ENCODE data around the gene PRDM13. TPM values are rescaled to one million over a fixed set of nuclear protein-coding genes. Genes with fewer than 3 reads are reported as not detected.
A peak's percentile ranks its signal among the peaks of the same experiment; 100 is the strongest.

Gene PRDM13
- polyA plus RNA-seq, 2 of the 4 experiments (the other 2 are of a cell fraction): 0.41 to 0.74 TPM

- no peak for TF ChIP-seq ELK1 (IDR thresholded peaks at IDR 0.05; ENCODE audit: low read depth, low read length)
Observed at GRCh38 chr6:99563056-99563723, 43.4 kb upstream of the PRDM13 start (continued).

GRCh38 chr6:99568103-99568933 is 38.3 kb upstream of the PRDM13 start, which contains the start of gene CCNC:
TSS of gene CCNC (minus strand) at chr6:99568660. CDS start at chr6:99568527, 133 bp downstream.
- Histone ChIP-seq H3K4me3 (peak within 1 kb of the TSS; percentile 68), H3K4me2 (peak within 1 kb of the TSS; percentile 86), H3K4me1 (peaks cover 16% of the 10 kb centered on the region), H3K27ac (peak within 1 kb of the TSS; percentile 63 to 97), H3K9me3 (no peaks in the 10 kb centered on the region)
- ATAC-seq (peak; percentile 100), DNase-seq (ENCODE audit: low read depth in 1 of 2, low spot score in 1 of 2) (peak; percentile 87 to 97), FAIRE-seq (no peak)
- ChIA-PET POLR2A (interaction anchor here (0.6 to 1.4 kb wide), 15 partner anchors 9 to 175 kb away, joined by 3 to 9 read pairs (median 4); partner anchors contain the start of genes COQ3, PNISR and USP45), CTCF (interaction anchor here (1.5 to 1.7 kb wide), 2 partner anchors 20 to 46 kb away, joined by 6 read pairs; no protein-coding TSS in a partner anchor)
- 0% methylated on average over 18 of the region's 64 CpGs for WGBS (ENCODE audit: missing lambda C conversion rate)
- TF ChIP-seq EP300 (IDR thresholded peaks at IDR 0.05) (no peak), FOSB (CRISPR knock-in tag; IDR thresholded peaks at IDR 0.05) (no peak), ZC3H11A (IDR thresholded peaks at IDR 0.05) (no peak; the same call in 1 of the 2 replicates), ZNF302 (CRISPR knock-in tag; IDR thresholded peaks at IDR 0.05) (no peak), MAX (IDR thresholded peaks at IDR 0.05) (peak; percentile 74), CTCF (IDR thresholded peaks at IDR 0.05) (no peak), GATA3 (IDR thresholded peaks at IDR 0.05; ENCODE audit: borderline replicate concordance) (peak; percentile 36; the same call in 1 of the 2 replicates), RARB (CRISPR knock-in tag; IDR thresholded peaks at IDR 0.05) (no peak), RFX5 (IDR thresholded peaks at IDR 0.05) (no peak), REST (IDR thresholded peaks at IDR 0.05) (peak; percentile 98), SMC3 (IDR thresholded peaks at IDR 0.05) (no peak), PHF8 (IDR thresholded peaks at IDR 0.05; ENCODE audit: borderline replicate concordance, low read depth) (peak; percentile 79), HES2 (IDR thresholded peaks at IDR 0.05) (no peak), CBX8 (IDR thresholded peaks at IDR 0.05) (no peak), NR3C1 (IDR thresholded peaks at IDR 0.05) (no peak), POLR2A (IDR thresholded peaks at IDR 0.05; ENCODE audit: low read length) (peak; percentile 53), KDM5A (IDR thresholded peaks at IDR 0.05) (no peak), PBX3 (IDR thresholded peaks at IDR 0.05) (0 out of 2 replicates have a peak, but pooled peaks have one; percentile 12), NFE2L2 (conservative IDR thresholded peaks at IDR 0.05; ENCODE audit: low read length) (no peak), MAZ (IDR thresholded peaks at IDR 0.05; ENCODE audit: borderline replicate concordance, low read depth, low read length) (peak; percentile 79; the same call in 1 of the 2 replicates), ESRRA (IDR thresholded peaks at IDR 0.05; ENCODE audit: borderline replicate concordance, low read length) (no peak), CEBPB (IDR thresholded peaks at IDR 0.05) (no peak), HMGXB4 (CRISPR knock-in tag; IDR thresholded peaks at IDR 0.05; ENCODE audit: borderline replicate concordance) (no peak), SREBF2 (IDR thresholded peaks at IDR 0.05) (no peak), CHD2 (IDR thresholded peaks at IDR 0.05; ENCODE audit: low read length, partially characterized antibody) (peak; percentile 97)

All from A549 (cell line).